GM20000 (cell line): ENCODE results near the gene WWOX.

Source experiments
- DNase-seq: peaks from one replicate; pipeline ENCODE4 v3.0.0; 2012; ENCODE audit warnings: low spot score
- TF ChIP-seq, protein P1 (sequence below): IDR thresholded peaks from 2 replicates; pipeline ENCODE4 v1.5.1; 2012; ENCODE audit warnings: mild to moderate bottlenecking, control low read depth; ENCODE audit errors: extremely low read depth, missing control alignments

Gene WWOX

GRCh38 chr16:78611318-78611717 is 511.9 kb downstream of the WWOX start:
- DNase-seq = no peak
- TF ChIP-seq, protein P1, sequence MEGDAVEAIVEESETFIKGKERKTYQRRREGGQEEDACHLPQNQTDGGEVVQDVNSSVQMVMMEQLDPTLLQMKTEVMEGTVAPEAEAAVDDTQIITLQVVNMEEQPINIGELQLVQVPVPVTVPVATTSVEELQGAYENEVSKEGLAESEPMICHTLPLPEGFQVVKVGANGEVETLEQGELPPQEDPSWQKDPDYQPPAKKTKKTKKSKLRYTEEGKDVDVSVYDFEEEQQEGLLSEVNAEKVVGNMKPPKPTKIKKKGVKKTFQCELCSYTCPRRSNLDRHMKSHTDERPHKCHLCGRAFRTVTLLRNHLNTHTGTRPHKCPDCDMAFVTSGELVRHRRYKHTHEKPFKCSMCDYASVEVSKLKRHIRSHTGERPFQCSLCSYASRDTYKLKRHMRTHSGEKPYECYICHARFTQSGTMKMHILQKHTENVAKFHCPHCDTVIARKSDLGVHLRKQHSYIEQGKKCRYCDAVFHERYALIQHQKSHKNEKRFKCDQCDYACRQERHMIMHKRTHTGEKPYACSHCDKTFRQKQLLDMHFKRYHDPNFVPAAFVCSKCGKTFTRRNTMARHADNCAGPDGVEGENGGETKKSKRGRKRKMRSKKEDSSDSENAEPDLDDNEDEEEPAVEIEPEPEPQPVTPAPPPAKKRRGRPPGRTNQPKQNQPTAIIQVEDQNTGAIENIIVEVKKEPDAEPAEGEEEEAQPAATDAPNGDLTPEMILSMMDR = no peak

DNA sequence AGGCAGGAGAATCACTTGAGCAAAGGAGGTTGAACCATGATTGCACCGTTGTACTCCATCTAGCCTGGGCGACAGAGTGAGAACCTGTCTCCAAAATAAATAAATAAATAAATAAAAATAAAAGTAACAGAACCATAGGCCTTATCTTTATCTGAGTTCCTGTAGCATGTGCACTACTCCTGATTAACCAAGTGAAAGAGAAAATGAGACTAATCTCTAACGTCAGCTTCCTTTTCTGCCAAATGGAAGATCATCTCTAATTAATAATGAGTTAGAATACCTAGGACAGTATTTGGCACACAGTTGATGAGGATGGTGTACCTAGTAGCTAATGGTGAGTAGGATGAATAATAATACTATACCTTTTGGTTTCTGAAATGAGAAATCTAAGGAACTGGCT is 520.4 kb downstream of the WWOX start:
- TF ChIP-seq, protein P1 = no peak
- no peak for DNase-seq

DNA sequence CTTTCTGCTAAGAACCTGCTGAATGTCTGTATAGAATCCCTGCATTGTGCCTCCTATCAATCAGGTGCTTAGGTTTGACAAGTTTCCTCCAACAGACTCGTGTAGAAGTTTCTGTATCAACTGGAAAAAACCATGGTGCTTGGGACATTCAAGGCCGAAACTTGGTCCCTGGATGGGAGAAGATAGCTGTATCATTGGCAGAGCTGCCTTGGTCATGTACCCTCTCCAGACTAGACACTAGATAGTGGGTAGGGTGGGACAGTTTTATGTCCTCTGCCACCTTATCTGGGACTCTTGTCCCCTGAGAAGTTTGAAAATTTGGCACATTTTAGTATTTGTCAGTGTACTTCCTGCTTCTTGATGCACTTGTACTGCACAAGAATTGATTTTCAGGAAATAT is 520.8 kb downstream of the WWOX start:
- TF ChIP-seq, protein P1 = no peak
- no peak for DNase-seq

- no peak for DNase-seq
These were observed 524.3 kb downstream of the WWOX start for GRCh38 chr16:78623796-78624195.

DNA sequence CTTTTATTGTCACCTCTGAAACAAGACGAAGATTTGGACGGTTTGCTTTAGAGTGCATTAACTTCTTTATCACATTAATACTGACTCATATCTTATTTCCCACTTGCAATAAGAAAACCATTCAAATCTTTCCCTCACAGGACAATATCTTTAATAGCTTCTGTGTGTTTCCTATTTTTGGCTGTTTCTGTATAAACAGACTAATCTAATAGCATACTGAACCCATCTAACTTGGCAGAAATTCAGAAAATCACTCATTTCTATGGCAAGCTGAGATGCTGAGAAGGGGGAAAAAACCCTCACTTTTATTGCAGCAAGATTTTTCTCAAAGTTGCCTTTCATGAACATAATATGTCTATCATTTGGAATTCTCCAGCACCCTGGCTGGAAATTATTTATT is 524.9 kb downstream of the WWOX start:
- DNase-seq = no peak
- TF ChIP-seq, protein P1 = no peak

More at GRCh38 chr16:78623796-78624195, 524.3 kb downstream of the WWOX start:
- TF ChIP-seq, protein P1 = no peak

DNA sequence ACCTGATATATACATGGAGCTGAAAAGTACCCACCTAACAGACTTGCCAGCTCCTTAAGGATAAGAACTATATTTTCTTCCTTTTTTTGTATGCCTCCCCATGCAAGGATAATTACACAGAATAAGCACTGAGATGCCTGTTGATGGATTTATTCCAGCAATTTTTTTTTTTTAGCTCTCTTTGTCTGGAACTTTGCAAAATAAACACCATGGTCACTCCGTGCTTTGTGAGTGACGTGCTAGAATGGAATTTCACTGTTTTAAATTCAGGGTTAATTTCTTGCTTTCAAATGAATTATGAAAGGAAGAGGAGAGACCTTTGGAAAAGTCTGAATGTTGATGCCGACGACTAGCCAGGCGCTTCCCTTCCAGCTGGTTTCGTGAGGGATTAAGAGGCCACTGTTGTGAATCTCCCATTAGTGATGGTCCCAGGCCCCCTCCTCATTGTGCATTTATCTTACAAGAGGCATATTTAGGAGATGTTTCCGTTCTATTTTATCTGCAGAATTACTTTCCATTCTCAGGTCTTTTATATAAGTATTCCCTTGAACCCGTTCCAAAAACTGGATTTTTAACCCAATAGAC is 529.1 kb downstream of the WWOX start:
- TF ChIP-seq, protein P1 = no peak
- no peak for DNase-seq

DNA sequence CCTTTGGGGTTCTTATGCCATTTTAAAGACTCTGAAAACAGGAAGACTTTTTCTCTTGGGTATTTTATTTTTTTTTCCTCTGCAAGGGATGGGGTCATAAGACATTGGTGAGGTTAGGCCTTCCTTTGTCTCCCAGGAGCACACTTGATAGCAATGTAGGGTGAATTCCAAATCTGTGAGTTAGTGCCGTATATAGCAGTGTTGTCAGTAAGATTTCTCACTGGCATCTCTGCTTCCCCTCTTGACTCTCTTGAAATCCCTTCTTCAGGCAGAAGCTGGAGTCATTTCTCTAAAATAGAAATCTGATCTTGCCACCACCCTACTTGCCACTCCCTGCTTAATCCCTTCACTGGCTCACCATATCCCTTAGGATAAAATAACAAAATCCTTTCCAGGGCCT is 529.7 kb downstream of the WWOX start:
- no peak for DNase-seq
- TF ChIP-seq, protein P1 = no peak
